ENCODE data around the gene TMPRSS11E.

TMPRSS11E gene

DNA sequence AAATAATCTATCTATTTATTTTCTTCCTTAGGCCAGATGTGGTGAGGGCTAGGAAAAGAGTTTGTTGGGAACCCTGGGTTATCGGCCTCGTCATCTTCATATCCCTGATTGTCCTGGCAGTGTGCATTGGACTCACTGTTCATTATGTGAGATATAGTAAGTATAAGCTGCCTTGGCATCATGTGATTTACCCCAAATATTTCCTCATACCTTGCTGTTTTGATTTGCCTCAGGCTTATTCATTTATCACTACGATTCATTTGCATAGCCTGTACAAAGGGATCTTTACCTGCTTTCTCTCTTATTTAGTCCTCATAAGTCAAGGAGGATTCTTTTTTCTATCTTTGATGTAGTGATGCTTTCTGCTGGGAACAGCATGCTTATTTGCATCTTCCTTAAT, 14.5 kb downstream of the TMPRSS11E start:
- DNase-seq (ENCODE audit: low spot score) = no peak
- H3K9me3 ChIP-seq (ENCODE audit: severe bottlenecking) = no peaks in the 10 kb centered on the region
- no peak overlapping the region for H3K27ac ChIP-seq (ENCODE audit: poor library complexity, severe bottlenecking)
- peaks cover 36% of the 10 kb centered on the region for H3K4me1 ChIP-seq (ENCODE audit: insufficient read depth, poor library complexity, severe bottlenecking)
- no peaks in the 10 kb centered on the region for H3K36me3 ChIP-seq (ENCODE audit: low read depth)
- no peak overlapping the region for H3K4me3 ChIP-seq (ENCODE audit: severe bottlenecking)
- TF ChIP-seq, protein P1, sequence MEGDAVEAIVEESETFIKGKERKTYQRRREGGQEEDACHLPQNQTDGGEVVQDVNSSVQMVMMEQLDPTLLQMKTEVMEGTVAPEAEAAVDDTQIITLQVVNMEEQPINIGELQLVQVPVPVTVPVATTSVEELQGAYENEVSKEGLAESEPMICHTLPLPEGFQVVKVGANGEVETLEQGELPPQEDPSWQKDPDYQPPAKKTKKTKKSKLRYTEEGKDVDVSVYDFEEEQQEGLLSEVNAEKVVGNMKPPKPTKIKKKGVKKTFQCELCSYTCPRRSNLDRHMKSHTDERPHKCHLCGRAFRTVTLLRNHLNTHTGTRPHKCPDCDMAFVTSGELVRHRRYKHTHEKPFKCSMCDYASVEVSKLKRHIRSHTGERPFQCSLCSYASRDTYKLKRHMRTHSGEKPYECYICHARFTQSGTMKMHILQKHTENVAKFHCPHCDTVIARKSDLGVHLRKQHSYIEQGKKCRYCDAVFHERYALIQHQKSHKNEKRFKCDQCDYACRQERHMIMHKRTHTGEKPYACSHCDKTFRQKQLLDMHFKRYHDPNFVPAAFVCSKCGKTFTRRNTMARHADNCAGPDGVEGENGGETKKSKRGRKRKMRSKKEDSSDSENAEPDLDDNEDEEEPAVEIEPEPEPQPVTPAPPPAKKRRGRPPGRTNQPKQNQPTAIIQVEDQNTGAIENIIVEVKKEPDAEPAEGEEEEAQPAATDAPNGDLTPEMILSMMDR (IDR thresholded peaks at IDR 0.05; ENCODE audit: poor library complexity, severe bottlenecking) = no peak
- no peak for ATAC-seq (ENCODE audit: low read depth)
- H3K27me3 ChIP-seq (ENCODE audit: insufficient read depth, poor library complexity, severe bottlenecking) = no peaks in the 10 kb centered on the region

DNA sequence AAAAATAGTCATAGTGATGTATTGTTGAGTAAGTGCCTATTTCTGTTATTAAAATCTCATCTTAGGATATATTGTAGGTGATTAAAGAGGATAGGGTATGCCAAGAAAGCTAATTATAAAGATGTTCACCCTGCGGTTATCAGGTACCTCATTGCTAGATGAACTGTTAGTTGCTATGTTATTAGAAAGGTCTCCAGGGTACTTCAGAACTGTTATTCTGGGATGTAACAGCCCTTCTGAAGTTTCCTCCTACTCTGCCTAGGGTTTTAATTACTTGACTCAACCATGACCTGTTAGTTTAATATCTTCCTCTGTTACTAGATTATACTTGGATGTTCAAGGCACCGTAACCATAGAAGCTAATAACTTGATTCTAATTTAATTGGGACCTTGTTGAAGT, 15.4 kb downstream of the TMPRSS11E start:
- Histone ChIP-seq H3K4me1 (ENCODE audit: insufficient read depth, poor library complexity, severe bottlenecking) (peaks cover 40% of the 10 kb centered on the region), H3K9me3 (ENCODE audit: severe bottlenecking) (no peaks in the 10 kb centered on the region), H3K4me3 (ENCODE audit: severe bottlenecking) (no peak overlapping the region), H3K27ac (ENCODE audit: poor library complexity, severe bottlenecking) (no peak overlapping the region), H3K27me3 (ENCODE audit: insufficient read depth, poor library complexity, severe bottlenecking) (no peaks in the 10 kb centered on the region), H3K36me3 (ENCODE audit: low read depth) (no peaks in the 10 kb centered on the region)
- TF ChIP-seq, protein P1 (IDR thresholded peaks at IDR 0.05; ENCODE audit: poor library complexity, severe bottlenecking) = no peak
- DNase-seq (ENCODE audit: low spot score) (no peak), ATAC-seq (ENCODE audit: low read depth) (no peak)

DNA sequence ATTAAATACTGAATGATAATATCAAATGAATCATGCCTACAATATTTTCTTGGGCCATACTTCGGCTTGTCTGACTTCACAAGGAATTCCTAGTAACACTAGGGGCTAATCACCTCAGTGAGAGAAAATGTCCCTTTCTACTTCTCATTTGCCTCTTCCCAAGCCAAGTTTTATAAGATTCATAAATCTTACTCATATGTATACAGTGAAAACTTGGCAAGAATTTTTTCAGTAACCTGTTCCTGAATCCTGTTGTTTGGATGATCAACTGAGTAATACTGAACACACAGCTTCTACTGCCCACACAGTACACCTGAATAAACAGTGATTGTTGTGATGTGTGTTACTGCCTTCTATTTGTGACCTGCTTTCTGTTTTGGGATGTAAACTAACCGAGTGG, 16.5 kb downstream of the TMPRSS11E start:
- H3K9me3 ChIP-seq (ENCODE audit: severe bottlenecking) = no peaks in the 10 kb centered on the region
- H3K4me3 ChIP-seq (ENCODE audit: severe bottlenecking) = no peak overlapping the region
- DNase-seq (ENCODE audit: low spot score) (no peak), ATAC-seq (ENCODE audit: low read depth) (peak; percentile 77)
- H3K36me3 ChIP-seq (ENCODE audit: low read depth) = no peaks in the 10 kb centered on the region
- H3K4me1 ChIP-seq (ENCODE audit: insufficient read depth, poor library complexity, severe bottlenecking) = peaks cover 40% of the 10 kb centered on the region
- no peaks in the 10 kb centered on the region for H3K27me3 ChIP-seq (ENCODE audit: insufficient read depth, poor library complexity, severe bottlenecking)
- peak overlapping the region; percentile 68 for H3K27ac ChIP-seq (ENCODE audit: poor library complexity, severe bottlenecking)
- TF ChIP-seq, protein P1 (IDR thresholded peaks at IDR 0.05; ENCODE audit: poor library complexity, severe bottlenecking) = no peak

DNA sequence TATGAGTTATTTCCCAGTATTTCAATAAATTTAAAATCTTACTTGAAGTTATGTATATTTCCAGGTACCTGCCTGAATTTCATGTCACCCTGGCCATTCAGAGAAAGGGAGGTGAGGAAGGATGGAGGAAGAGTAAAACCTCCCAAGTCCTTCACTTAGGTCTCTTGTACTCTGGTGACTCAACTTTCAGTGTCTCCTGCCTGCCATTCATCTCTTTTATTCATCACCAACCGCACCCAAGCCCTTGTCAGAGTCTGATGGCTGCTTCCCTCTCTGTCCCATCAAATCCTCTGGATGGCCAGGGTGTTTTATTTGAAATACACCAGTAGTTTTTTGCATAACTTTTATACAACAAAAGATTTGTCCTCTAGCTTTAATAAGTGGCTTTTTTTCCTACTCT, 17.8 kb downstream of the TMPRSS11E start:
- TF ChIP-seq, protein P1 (IDR thresholded peaks at IDR 0.05; ENCODE audit: poor library complexity, severe bottlenecking) = no peak
- no peaks in the 10 kb centered on the region for H3K36me3 ChIP-seq (ENCODE audit: low read depth)
- no peak for ATAC-seq (ENCODE audit: low read depth)
- no peak overlapping the region for H3K4me3 ChIP-seq (ENCODE audit: severe bottlenecking)
- H3K9me3 ChIP-seq (ENCODE audit: severe bottlenecking) = no peaks in the 10 kb centered on the region
- no peak for DNase-seq (ENCODE audit: low spot score)
- H3K27me3 ChIP-seq (ENCODE audit: insufficient read depth, poor library complexity, severe bottlenecking) = no peaks in the 10 kb centered on the region
- peak overlapping the region; percentile 68 for H3K27ac ChIP-seq (ENCODE audit: poor library complexity, severe bottlenecking)
- H3K4me1 ChIP-seq (ENCODE audit: insufficient read depth, poor library complexity, severe bottlenecking) = peaks cover 40% of the 10 kb centered on the region

DNA sequence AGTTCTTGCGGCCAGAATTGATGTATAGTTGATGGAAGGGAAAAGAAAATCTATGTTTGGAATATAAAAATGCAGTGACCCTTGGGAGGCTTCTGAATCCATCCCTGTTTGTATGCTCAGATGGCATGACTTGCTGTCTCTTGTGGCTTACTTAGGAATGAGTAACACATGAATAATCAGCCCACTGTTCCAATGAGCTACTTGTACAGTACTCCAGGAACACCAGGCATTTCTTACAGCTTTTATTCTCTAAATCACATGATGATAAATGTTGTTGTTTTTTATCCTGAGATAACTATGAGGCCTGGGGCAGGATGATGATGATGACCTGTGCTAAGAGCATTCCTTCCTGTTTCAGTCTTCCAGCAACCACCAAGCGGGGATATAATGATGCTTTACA, 18.9 kb downstream of the TMPRSS11E start:
- Histone ChIP-seq H3K9me3 (ENCODE audit: severe bottlenecking) (peaks cover 3% of the 10 kb centered on the region), H3K36me3 (ENCODE audit: low read depth) (no peaks in the 10 kb centered on the region), H3K27ac (ENCODE audit: poor library complexity, severe bottlenecking) (peak overlapping the region; percentile 68), H3K4me1 (ENCODE audit: insufficient read depth, poor library complexity, severe bottlenecking) (peaks cover 40% of the 10 kb centered on the region), H3K27me3 (ENCODE audit: insufficient read depth, poor library complexity, severe bottlenecking) (no peaks in the 10 kb centered on the region), H3K4me3 (ENCODE audit: severe bottlenecking) (no peak overlapping the region)
- TF ChIP-seq, protein P1 (IDR thresholded peaks at IDR 0.05; ENCODE audit: poor library complexity, severe bottlenecking) = no peak
- DNase-seq (ENCODE audit: low spot score) = no peak
- ATAC-seq (ENCODE audit: low read depth) = peak; percentile 93

Measured in RWPE2 (cell line).